ENCODE results near the gene TPO.

Gene TPO

GRCh38 chr2:1543776-1544477, 130.7 kb downstream of the TPO start:
- H3K27ac Mint-ChIP-seq = no peak overlapping the region
- no peaks in the 10 kb centered on the region for H3K36me3 Mint-ChIP-seq (ENCODE audit: low read depth)
- peaks cover 4% of the 10 kb centered on the region for H3K27me3 Mint-ChIP-seq
- H3K4me3 Mint-ChIP-seq = no peak overlapping the region
- H3K4me1 Mint-ChIP-seq (ENCODE audit: low read depth) = peaks cover 4% of the 10 kb centered on the region
- no peak for DNase-seq
- no peaks in the 10 kb centered on the region for H3K9me3 Mint-ChIP-seq

GRCh38 chr2:1544478-1545069, 131.3 kb downstream of the TPO start:
- DNase-seq = no peak
- Mint-ChIP-seq H3K36me3 (ENCODE audit: low read depth) (no peaks in the 10 kb centered on the region), H3K27me3 (peaks cover 4% of the 10 kb centered on the region), H3K4me1 (ENCODE audit: low read depth) (peaks cover 4% of the 10 kb centered on the region), H3K4me3 (no peak overlapping the region), H3K27ac (no peak overlapping the region), H3K9me3 (no peaks in the 10 kb centered on the region)

- DNase-seq = peak; percentile 50
- Mint-ChIP-seq H3K9me3 (no peaks in the 10 kb centered on the region), H3K27ac (no peak overlapping the region), H3K36me3 (ENCODE audit: low read depth) (no peaks in the 10 kb centered on the region), H3K27me3 (peaks cover 7% of the 10 kb centered on the region), H3K4me1 (ENCODE audit: low read depth) (peaks cover 5% of the 10 kb centered on the region), H3K4me3 (no peak overlapping the region)
These were observed 132.8 kb downstream of the TPO start for GRCh38 chr2:1546023-1546591.

- no peak overlapping the region for H3K4me3 Mint-ChIP-seq
- DNase-seq = no peak
- no peaks in the 10 kb centered on the region for H3K9me3 Mint-ChIP-seq
- no peaks in the 10 kb centered on the region for H3K36me3 Mint-ChIP-seq (ENCODE audit: low read depth)
- peaks cover 6% of the 10 kb centered on the region for H3K4me1 Mint-ChIP-seq (ENCODE audit: low read depth)
- no peak overlapping the region for H3K27ac Mint-ChIP-seq
- H3K27me3 Mint-ChIP-seq = peaks cover 8% of the 10 kb centered on the region
These were observed 133.6 kb downstream of the TPO start for GRCh38 chr2:1546901-1547300.

- Mint-ChIP-seq H3K36me3 (ENCODE audit: low read depth) (no peaks in the 10 kb centered on the region), H3K4me3 (no peak overlapping the region), H3K27me3 (peaks cover 8% of the 10 kb centered on the region), H3K27ac (no peak overlapping the region), H3K9me3 (no peaks in the 10 kb centered on the region), H3K4me1 (ENCODE audit: low read depth) (peaks cover 8% of the 10 kb centered on the region)
- no peak for DNase-seq
These were observed 135.8 kb downstream of the TPO start for GRCh38 chr2:1548910-1549673.

GRCh38 chr2:1550076-1550475, 136.8 kb downstream of the TPO start:
- Mint-ChIP-seq H3K9me3 (no peaks in the 10 kb centered on the region), H3K27me3 (peaks cover 8% of the 10 kb centered on the region), H3K4me1 (ENCODE audit: low read depth) (peaks cover 8% of the 10 kb centered on the region), H3K36me3 (ENCODE audit: low read depth) (no peaks in the 10 kb centered on the region), H3K27ac (no peak overlapping the region), H3K4me3 (no peak overlapping the region)
- no peak for DNase-seq

- Mint-ChIP-seq H3K4me3 (no peak overlapping the region), H3K27ac (no peak overlapping the region), H3K27me3 (peaks cover 8% of the 10 kb centered on the region), H3K4me1 (ENCODE audit: low read depth) (peaks cover 8% of the 10 kb centered on the region), H3K36me3 (ENCODE audit: low read depth) (no peaks in the 10 kb centered on the region), H3K9me3 (no peaks in the 10 kb centered on the region)
- peak; percentile 81 for DNase-seq
These were observed 137.5 kb downstream of the TPO start for GRCh38 chr2:1550658-1551316.

GRCh38 chr2:1551905-1552304, 138.6 kb downstream of the TPO start:
- DNase-seq = no peak
- Mint-ChIP-seq H3K4me1 (ENCODE audit: low read depth) (peaks cover 4% of the 10 kb centered on the region), H3K27me3 (peaks cover 6% of the 10 kb centered on the region), H3K4me3 (no peak overlapping the region), H3K27ac (no peak overlapping the region), H3K36me3 (ENCODE audit: low read depth) (no peaks in the 10 kb centered on the region), H3K9me3 (no peaks in the 10 kb centered on the region)

GRCh38 chr2:1552611-1553010, 139.3 kb downstream of the TPO start:
- no peaks in the 10 kb centered on the region for H3K9me3 Mint-ChIP-seq
- no peaks in the 10 kb centered on the region for H3K36me3 Mint-ChIP-seq (ENCODE audit: low read depth)
- H3K27ac Mint-ChIP-seq = no peak overlapping the region
- peaks cover 6% of the 10 kb centered on the region for H3K27me3 Mint-ChIP-seq
- no peak for DNase-seq
- H3K4me3 Mint-ChIP-seq = no peak overlapping the region
- peaks cover 4% of the 10 kb centered on the region for H3K4me1 Mint-ChIP-seq (ENCODE audit: low read depth)

- H3K4me3 Mint-ChIP-seq = no peak overlapping the region
- H3K36me3 Mint-ChIP-seq (ENCODE audit: low read depth) = no peaks in the 10 kb centered on the region
- H3K27ac Mint-ChIP-seq = no peak overlapping the region
- peaks cover 4% of the 10 kb centered on the region for H3K4me1 Mint-ChIP-seq (ENCODE audit: low read depth)
- DNase-seq = no peak
- peaks cover 4% of the 10 kb centered on the region for H3K27me3 Mint-ChIP-seq
- H3K9me3 Mint-ChIP-seq = no peaks in the 10 kb centered on the region
These were observed 140.5 kb downstream of the TPO start for GRCh38 chr2:1553671-1554295.

- Mint-ChIP-seq H3K27ac (no peak overlapping the region), H3K36me3 (ENCODE audit: low read depth) (no peaks in the 10 kb centered on the region), H3K4me1 (ENCODE audit: low read depth) (peaks cover 2% of the 10 kb centered on the region), H3K9me3 (no peaks in the 10 kb centered on the region), H3K4me3 (no peak overlapping the region), H3K27me3 (no peaks in the 10 kb centered on the region)
- no peak for DNase-seq
These were observed 143.0 kb downstream of the TPO start for GRCh38 chr2:1556286-1556685.

GRCh38 chr2:1556776-1557466, 143.7 kb downstream of the TPO start:
- Mint-ChIP-seq H3K4me3 (no peak overlapping the region), H3K4me1 (ENCODE audit: low read depth) (peaks cover 2% of the 10 kb centered on the region)

GRCh38 chr2:1557467-1557820, 144.2 kb downstream of the TPO start:
- no peak for DNase-seq
- H3K4me1 Mint-ChIP-seq (ENCODE audit: low read depth) = peaks cover 2% of the 10 kb centered on the region
- no peaks in the 10 kb centered on the region for H3K9me3 Mint-ChIP-seq
- H3K4me3 Mint-ChIP-seq = no peak overlapping the region
- H3K36me3 Mint-ChIP-seq (ENCODE audit: low read depth) = no peaks in the 10 kb centered on the region
- no peaks in the 10 kb centered on the region for H3K27me3 Mint-ChIP-seq
- H3K27ac Mint-ChIP-seq = no peak overlapping the region

More at GRCh38 chr2:1556776-1557466, 143.7 kb downstream of the TPO start:
- Mint-ChIP-seq H3K27me3 (no peaks in the 10 kb centered on the region), H3K9me3 (no peaks in the 10 kb centered on the region), H3K36me3 (ENCODE audit: low read depth) (no peaks in the 10 kb centered on the region), H3K27ac (no peak overlapping the region)
- DNase-seq = no peak

Measured in activated T-cell treated with anti-CD3 and anti-CD28 coated beads, Interleukin-2, amount 50 U/mL, for 24 hours (primary cell).